AG04449 (cell line): ENCODE data around the gene FAM117B.

Experiments used
- CTCF ChIA-PET: fragments of 350-600 bp; formaldehyde crosslinking; extraction: SDS; loops from one replicate; lab custom pipeline; 2021; ENCODE audit warnings: antibody characterized with exemption; lab: Yijun Ruan, JAX
- POLR2A ChIA-PET: fragments of 400-600, 350-600 bp; formaldehyde crosslinking; extraction: SDS; loops from one replicate; lab custom pipeline; 2020; ENCODE audit warnings: antibody characterized with exemption, inconsistent platforms; lab: Yijun Ruan, JAX
- DNase-seq: peaks from one replicate; pipeline ENCODE4 v3.0.0-alpha.2; 2010; ENCODE audit warnings: low read depth, low spot score
- H3K4me3 ChIP-seq: 2 replicates; pipeline ENCODE4 v1.5.1; 2011; ENCODE audit warnings: low read depth, mild to moderate bottlenecking, control low read depth, low read length
- TF ChIP-seq, protein P1 (sequence below): IDR thresholded peaks from one replicate; pipeline ENCODE4 v1.5.1; 2011; ENCODE audit warnings: mild to moderate bottlenecking, moderate library complexity, low read length, control low read depth, inconsistent platforms; ENCODE audit not compliant: insufficient read depth; ENCODE audit errors: missing control alignments

Gene FAM117B

DNA sequence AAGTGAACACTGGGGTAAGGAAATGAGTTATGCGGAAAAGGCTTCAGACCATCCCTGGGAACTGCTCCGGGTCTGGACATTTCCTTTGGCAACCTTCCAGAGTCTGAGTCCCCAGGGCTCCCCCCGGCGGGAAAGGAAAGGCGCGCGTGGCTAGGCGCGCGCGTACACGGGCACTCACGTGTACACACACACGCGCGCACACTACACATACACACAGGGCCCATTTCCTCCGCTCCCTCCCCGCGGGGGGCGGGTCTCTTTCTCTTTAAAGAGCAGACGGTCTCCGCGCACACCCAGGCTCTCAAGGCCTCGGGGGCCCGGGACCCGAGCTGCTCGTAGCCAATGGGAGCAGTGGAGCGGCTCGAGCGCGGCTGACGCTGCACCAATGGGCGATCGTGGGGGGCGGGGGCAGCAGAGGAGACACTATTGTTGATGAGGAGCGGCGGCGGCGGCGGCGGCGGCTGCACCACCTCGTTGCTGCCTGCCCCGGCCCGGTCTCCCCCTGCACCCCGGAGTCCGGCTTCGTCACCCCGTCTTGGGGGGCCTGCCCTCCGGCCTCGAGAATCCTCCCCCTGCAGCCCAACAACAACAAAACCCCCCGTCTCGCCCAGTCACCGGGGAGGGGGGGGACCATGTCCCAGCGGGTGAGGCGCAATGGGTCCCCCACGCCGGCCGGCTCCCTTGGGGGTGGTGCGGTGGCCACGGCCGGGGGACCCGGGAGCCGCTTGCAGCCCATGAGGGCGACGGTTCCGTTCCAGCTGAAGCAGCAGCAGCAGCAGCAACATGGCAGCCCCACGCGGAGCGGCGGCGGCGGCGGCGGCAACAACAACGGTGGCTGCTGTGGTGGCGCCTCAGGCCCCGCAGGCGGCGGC lies at the start of gene FAM117B:
Gene FAM117B (plus strand): TSS at position 414 of the 872 bp plus-strand sequence. CDS start 219 bp downstream, at position 633.
- ChIA-PET POLR2A (no interaction called here), CTCF (no interaction called here)
- DNase-seq: peak; percentile 47
- TF ChIP-seq, protein P1, sequence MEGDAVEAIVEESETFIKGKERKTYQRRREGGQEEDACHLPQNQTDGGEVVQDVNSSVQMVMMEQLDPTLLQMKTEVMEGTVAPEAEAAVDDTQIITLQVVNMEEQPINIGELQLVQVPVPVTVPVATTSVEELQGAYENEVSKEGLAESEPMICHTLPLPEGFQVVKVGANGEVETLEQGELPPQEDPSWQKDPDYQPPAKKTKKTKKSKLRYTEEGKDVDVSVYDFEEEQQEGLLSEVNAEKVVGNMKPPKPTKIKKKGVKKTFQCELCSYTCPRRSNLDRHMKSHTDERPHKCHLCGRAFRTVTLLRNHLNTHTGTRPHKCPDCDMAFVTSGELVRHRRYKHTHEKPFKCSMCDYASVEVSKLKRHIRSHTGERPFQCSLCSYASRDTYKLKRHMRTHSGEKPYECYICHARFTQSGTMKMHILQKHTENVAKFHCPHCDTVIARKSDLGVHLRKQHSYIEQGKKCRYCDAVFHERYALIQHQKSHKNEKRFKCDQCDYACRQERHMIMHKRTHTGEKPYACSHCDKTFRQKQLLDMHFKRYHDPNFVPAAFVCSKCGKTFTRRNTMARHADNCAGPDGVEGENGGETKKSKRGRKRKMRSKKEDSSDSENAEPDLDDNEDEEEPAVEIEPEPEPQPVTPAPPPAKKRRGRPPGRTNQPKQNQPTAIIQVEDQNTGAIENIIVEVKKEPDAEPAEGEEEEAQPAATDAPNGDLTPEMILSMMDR: no peak
- peak within 1 kb of the TSS; percentile 79 for H3K4me3 ChIP-seq

DNA sequence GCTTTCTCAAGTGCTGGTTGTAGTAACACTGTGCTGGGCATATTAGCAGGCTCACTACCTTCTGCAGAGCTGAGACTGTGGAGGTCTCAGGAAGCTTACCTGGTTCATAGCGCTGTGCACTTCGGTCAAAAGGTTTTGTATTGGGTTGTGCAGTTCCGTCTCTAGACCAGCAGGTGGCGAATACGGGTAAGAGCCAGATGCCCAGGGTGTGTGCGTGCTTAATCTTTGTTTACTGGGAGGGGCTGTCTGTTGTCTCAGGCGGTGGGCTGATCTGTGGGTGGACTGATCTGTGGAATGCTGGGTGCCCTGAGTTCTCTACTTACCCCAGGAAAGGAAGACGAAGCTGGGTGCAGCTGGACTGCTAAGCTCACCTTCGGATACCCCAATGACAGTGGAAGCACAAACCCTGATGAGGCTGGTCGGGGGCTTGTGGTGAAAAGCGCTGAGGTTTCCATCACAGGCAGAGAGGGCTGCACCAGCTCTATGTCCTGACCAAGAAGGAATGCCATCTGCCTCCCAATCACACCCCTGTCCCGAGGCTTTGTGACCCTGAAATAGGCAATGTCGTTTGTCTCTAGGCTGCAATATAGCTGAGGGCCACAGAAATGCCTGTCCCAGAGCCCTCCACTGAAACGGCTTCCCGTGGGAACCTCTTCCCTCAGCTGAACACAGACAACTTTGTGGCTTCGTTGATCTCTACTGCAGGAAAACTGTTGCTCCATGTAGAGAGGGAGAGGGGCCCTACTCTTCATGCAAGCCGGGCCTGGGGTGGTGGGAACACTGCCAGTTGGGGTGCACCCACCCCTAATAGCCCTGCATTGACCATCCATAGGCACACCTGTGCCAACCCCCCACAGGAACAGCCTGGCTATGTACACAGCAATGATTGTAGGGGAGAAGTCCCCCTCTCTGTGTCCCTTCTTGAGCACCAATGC lies 45.9 kb upstream of the FAM117B start:
- TF ChIP-seq, protein P1: peak; percentile 86
- no peak for DNase-seq
- H3K4me3 ChIP-seq: peak overlapping the region; percentile 27
- ChIA-PET CTCF (interaction anchor here (0.6 to 4.2 kb wide), 42 partner anchors 9 to 1326 kb away, joined by 3 to 67 read pairs (median 4); partner anchors contain the start of genes CARF, CYP20A1, ICA1L and WDR12), POLR2A (no interaction called here)

DNA sequence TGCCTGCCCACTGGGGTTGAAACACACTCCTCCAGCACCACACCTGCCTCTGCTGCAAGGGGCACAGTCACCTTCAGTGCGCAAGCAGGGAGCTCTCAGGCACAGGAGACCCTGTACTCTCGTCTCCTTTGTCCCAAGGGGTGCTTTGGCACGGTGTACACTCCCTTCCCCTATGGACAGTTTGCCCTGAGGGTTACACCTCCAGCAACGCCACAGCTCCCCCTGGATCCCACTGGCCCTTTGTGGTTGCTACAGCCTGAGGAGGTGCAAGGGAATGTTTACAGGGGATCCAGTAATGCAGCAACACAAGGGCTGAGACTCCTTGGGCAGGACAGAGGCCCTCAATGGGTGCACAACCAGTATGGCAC lies 45.2 kb upstream of the FAM117B start:
- TF ChIP-seq, protein P1: no peak
- POLR2A ChIA-PET: no interaction called here
- no peak for DNase-seq
- CTCF ChIA-PET: interaction anchor here (0.9 to 4.2 kb wide), 17 partner anchors 9 to 1320 kb away, joined by 3 to 67 read pairs (median 8); partner anchors contain the start of genes CARF, CYP20A1, ICA1L and WDR12
- no peak overlapping the region for H3K4me3 ChIP-seq

DNA sequence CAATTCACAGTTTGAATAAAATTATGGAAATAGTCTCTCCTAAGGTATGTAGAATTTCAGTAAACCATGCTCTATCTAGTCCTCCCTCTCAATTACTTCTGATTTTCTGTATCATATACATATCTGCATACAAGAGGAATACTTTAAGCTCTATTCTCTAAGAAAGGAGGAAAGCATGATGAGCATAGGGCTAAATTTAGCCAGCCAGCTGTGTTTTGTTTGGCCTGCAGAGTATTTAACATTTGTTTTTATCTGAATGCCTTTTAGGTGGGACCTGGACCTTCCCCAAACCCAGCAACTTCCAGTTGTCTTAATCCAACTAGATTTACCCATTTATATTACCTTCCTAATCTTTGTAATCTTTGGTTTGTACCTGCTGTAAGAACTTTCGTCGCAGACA lies 42.2 kb upstream of the FAM117B start:
- TF ChIP-seq, protein P1: no peak
- no peak overlapping the region for H3K4me3 ChIP-seq
- CTCF ChIA-PET: interaction anchor here (0.6 to 0.9 kb wide), 2 partner anchors 19 to 1317 kb away, joined by 3 read pairs; no protein-coding TSS in a partner anchor
- no peak for DNase-seq
- POLR2A ChIA-PET: no interaction called here

DNA sequence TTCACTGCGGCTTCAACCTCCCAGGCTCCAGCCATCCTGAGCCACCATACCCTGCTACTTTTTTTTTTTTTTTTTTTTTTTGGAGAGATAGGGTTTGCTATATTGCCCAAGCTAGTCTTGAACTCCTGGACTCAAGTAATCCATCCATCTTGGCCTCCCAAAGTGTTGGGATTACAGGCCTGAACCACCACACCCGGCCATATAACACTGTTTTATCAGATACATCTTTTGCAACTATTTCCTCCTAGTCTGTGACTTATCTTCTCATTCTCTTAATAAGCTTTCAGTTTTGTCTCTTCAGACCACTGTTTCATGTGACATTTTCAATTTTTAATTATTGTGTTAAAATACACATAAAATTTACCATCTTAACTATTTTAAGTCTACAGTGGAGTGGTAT lies 35.7 kb upstream of the FAM117B start:
- H3K4me3 ChIP-seq: no peak overlapping the region
- DNase-seq: no peak
- POLR2A ChIA-PET: no interaction called here
- TF ChIP-seq, protein P1: no peak
- CTCF ChIA-PET: interaction anchor here (1.5 to 6.9 kb wide), 2 partner anchors 9 to 1310 kb away, joined by 5 to 67 read pairs; no protein-coding TSS in a partner anchor
